ENCODE data around the gene FSCN2.

Gene FSCN2

DNA sequence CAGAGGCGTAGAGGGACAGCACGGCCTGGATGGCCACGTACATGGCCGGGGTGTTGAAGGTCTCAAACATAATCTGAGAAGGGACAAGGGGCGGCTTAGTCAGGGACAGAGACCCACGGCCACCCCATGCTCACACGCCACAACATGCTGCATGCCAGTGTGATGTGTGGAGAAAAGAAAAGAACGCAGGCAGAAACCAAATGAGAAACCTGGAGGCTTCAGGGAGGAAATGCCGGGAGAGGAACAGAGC lies 16.7 kb upstream of the FSCN2 start:
- H3K27ac ChIP-seq, result peak overlapping the region; percentile 94
- TF ChIP-seq CTCF (conservative IDR thresholded peaks at IDR 0.05) (no peak), ZFX (IDR thresholded peaks at IDR 0.05) (no peak)

GRCh38 chr17:81511804-81512561 lies 16.2 kb upstream of the FSCN2 start:
- H3K27ac ChIP-seq, result peak overlapping the region; percentile 94
- TF ChIP-seq CTCF (conservative IDR thresholded peaks at IDR 0.05), result no peak
- TF ChIP-seq ZFX (IDR thresholded peaks at IDR 0.05), result no peak

DNA sequence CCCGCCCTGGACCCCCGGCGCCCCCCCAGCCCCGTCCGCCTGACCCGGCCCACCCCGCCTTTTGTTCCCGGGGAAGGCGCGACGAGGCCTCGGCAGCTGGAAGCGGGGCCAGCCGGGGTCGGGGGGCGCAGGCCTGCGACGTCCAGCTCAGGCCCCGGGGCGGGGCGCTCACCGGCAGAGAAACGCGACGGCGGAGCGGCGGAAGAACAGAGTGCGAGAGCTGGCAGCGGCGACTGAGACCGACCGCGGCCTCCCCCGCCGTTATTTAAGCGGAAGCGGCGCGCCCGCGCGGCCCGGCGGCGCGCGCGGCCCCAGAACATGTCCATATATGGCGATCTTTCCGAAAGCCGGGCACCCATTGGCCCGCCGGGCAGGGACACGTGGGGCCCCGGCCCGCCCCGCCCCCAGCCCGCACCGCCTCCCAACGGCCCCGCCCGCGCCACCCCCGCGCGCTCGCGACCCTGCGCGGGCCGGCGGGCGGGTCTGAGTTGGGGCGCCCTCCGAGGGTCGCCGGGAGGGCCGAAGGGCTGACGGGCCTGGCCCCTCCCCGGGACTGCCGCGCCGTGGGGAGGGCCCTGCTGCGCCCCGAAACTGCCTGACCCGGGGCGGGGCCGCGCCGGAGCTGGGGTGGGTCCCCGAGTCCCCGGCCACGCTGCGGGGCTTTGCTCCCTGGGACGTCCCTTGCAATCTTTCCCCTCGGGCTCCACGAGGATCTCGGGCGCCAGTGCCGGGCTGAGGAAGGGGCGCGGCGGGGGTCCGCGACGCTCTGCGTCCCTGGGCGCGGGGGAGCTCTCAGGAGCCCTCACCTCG lies 15.4 kb upstream of the FSCN2 start, which contains the start of gene ACTG1:
Gene ACTG1 (minus strand): TSS at position 238 of the 810 bp plus-strand sequence. CDS start 445 bp downstream, outside the sequence.
- peak; percentile 82 for TF ChIP-seq ZFX (IDR thresholded peaks at IDR 0.05)
- TF ChIP-seq CTCF (conservative IDR thresholded peaks at IDR 0.05), result no peak
- peak within 1 kb of the TSS; percentile 94 for H3K27ac ChIP-seq

DNA sequence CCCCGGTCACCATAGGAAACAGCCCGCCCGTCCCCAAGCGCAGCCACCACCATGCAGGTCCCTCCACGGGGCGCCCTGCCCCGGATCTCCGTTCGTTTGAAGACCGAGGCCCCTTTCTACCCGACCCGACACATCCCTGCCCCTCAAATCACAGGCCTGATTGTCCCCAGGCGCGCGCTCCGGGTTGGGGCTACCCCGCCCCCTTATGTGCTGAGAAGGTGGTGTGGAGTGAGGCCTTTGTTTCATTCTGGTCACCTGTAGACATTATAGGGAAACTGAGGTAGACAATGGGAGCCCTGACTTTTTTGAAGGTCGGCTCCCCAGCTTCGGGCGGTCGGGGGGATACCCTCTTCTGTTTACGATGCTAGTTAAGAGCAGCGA lies 14.8 kb upstream of the FSCN2 start:
- H3K27ac ChIP-seq, result peak overlapping the region; percentile 94
- no peak for TF ChIP-seq ZFX (IDR thresholded peaks at IDR 0.05)
- no peak for TF ChIP-seq CTCF (conservative IDR thresholded peaks at IDR 0.05)

GRCh38 chr17:81513753-81514488 lies 14.3 kb upstream of the FSCN2 start:
- TF ChIP-seq ZFX (IDR thresholded peaks at IDR 0.05), result no peak
- TF ChIP-seq CTCF (conservative IDR thresholded peaks at IDR 0.05), result no peak
- H3K27ac ChIP-seq, result peak overlapping the region; percentile 94

- peak overlapping the region; percentile 54 for H3K27ac ChIP-seq
- TF ChIP-seq CTCF (conservative IDR thresholded peaks at IDR 0.05), result no peak
- no peak for TF ChIP-seq ZFX (IDR thresholded peaks at IDR 0.05)
These were observed 13.8 kb upstream of the FSCN2 start for GRCh38 chr17:81514489-81514738.
